Smooth muscle cell (in vitro differentiated cells): ENCODE measurements around the gene IGFALS. TPM values are rescaled to one million over a fixed set of nuclear protein-coding genes. Genes with fewer than 3 reads are reported as not detected.

Source experiments
- DNase-seq: peaks from one replicate; lab custom pipeline; 2025; ENCODE audit not compliant: unreplicated experiment; lab: John Stamatoyannopoulos, UW
- H2AFZ ChIP-seq: fragments of 200-600 bp; sonication (generic); 2 replicates; pipeline ENCODE4 v1.6.0; 2016; ENCODE audit warnings: antibody characterized with exemption, low read depth, mild to moderate bottlenecking
- H3F3A ChIP-seq: fragments of 200-600 bp; sonication (generic); 2 replicates; pipeline ENCODE4 v1.6.0; 2017; ENCODE audit warnings: antibody characterized with exemption, low read depth
- H3K27ac ChIP-seq: fragments of 200-600 bp; sonication (generic); 2 replicates; pipeline ENCODE4 v1.5.1; 2016; ENCODE audit warnings: low read depth, mild to moderate bottlenecking
- H3K27me3 ChIP-seq: fragments of 200-600 bp; sonication (generic); 2 replicates; pipeline ENCODE4 v1.6.1; 2016; ENCODE audit warnings: low read depth, mild to moderate bottlenecking
- H3K36me3 ChIP-seq: fragments of 200-600 bp; sonication (generic); 2 replicates; pipeline ENCODE4 v1.5.1; 2016; ENCODE audit warnings: low read depth
- H3K4me1 ChIP-seq: fragments of 200-600 bp; sonication (generic); 2 replicates; pipeline ENCODE4 v1.5.1; 2016; ENCODE audit warnings: low read depth
- H3K4me2 ChIP-seq: fragments of 200-600 bp; sonication (generic); 2 replicates; pipeline ENCODE4 v1.6.0; 2016; ENCODE audit warnings: mild to moderate bottlenecking
- H3K4me3 ChIP-seq: fragments of 200-600 bp; sonication (generic); 2 replicates; pipeline ENCODE4 v1.5.1; 2016; ENCODE audit warnings: mild to moderate bottlenecking
- H3K79me2 ChIP-seq: fragments of 200-600 bp; sonication (generic); 2 replicates; pipeline ENCODE4 v1.6.0; 2016; ENCODE audit warnings: low read depth, mild to moderate bottlenecking
- H3K9ac ChIP-seq: fragments of 200-600 bp; sonication (generic); 2 replicates; pipeline ENCODE4 v1.6.0; 2016; ENCODE audit warnings: low read depth
- H3K9me3 ChIP-seq: fragments of 200-600 bp; sonication (generic); replicated peaks from 2 replicates; pipeline ENCODE4 v1.5.1; 2016; ENCODE audit warnings: low read depth
- H4K20me1 ChIP-seq: fragments of 200-600 bp; sonication (generic); 2 replicates; pipeline ENCODE4 v1.6.0; 2016; ENCODE audit warnings: low read depth
- CTCF ChIP-seq: fragments of 200-600 bp; sonication (generic); IDR thresholded peaks from 2 replicates; pipeline ENCODE4 v1.5.1; 2017; ENCODE audit warnings: borderline replicate concordance, mild to moderate bottlenecking, antibody characterized with exemption; ENCODE audit not compliant: insufficient read depth, poor library complexity, severe bottlenecking
- WGBS: methylation state at CpG from one replicate; pipeline ENCODE4 v1.1.7; 2016; ENCODE audit warnings: low lambda C conversion rate; 5-methylcytosine and 5-hydroxymethylcytosine counted together
- polyA plus RNA-seq: library from polyadenylated mRNA; unstranded; fragments of >200 nt; fragmentation: Nextera tagmentation; extraction: Ambion mirVana; gene quantifications from 2 replicates; pipeline ENCODE4 v1.2.1, GENCODE V29; 2016
- total RNA-seq: library from RNA; depleted of rRNA; stranded (reverse); fragments of >200 nt; gene quantifications from 2 replicates; pipeline ENCODE4 v1.2.3, GENCODE V29; 2014

The IGFALS gene
- total and polyA plus RNA-seq, 2 experiments from 2014 or later, result not detected

GRCh38 chr16:1794221-1794871 lies 841 bp upstream of the IGFALS start:
- Histone ChIP-seq H3K27ac (no peak overlapping the region), H3K27me3 (no peaks in the 10 kb centered on the region), H3K79me2 (no peaks in the 10 kb centered on the region), H3K4me1 (no peaks in the 10 kb centered on the region), H3K9me3 (no peaks in the 10 kb centered on the region), H3K36me3 (no peaks in the 10 kb centered on the region), H3K9ac (no peak overlapping the region), H3F3A (no peaks in the 10 kb centered on the region), H2AFZ (no peak overlapping the region), H4K20me1 (no peaks in the 10 kb centered on the region), H3K4me2 (no peak overlapping the region), H3K4me3 (no peak overlapping the region)
- WGBS, result 92% methylated on average over 16 of the region's 18 CpGs
- no peak for DNase-seq
- TF ChIP-seq CTCF, result no peak

DNA sequence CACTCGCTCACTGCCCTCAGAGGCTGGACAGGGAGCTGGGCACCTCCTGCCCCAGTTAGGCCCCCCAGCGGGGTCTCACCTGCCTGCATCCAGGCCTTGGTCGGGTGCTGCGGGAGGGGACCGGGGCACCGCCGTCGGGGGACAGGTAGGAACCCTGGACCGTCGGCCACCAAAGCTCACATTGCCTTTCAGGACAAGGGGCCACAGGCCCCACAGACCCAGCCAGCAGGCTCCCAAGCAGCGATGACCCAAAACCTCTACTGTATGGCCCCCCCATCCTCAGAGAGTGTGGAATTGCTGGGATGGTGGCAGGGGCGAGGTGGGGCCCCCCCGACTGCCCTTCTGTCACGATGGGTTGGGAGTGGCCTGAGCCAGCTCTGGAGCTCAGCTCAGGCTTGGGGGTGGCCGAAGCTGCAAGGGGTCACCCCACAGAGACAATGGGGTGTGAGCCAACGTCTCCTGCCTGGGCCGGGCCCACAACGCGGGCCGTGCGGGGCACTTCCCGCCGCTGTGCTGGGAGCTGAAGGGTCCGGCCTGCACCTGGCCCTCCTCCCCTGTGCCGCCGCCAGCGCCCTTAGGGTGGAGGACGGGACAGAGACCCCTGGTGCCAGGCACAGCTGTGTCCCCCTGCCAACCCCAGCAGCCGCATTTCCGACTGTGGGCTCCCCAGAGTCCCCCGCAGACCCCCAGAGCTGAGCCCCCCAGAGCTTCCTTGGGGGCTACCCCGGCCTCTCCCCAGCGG lies 498 bp downstream of the IGFALS start:
- 95% methylated on average over 28 of the region's 33 CpGs for WGBS
- no peak for TF ChIP-seq CTCF
- Histone ChIP-seq H2AFZ (no peak overlapping the region), H3K36me3 (no peaks in the 10 kb centered on the region), H3K27ac (no peak overlapping the region), H3K79me2 (no peaks in the 10 kb centered on the region), H3K4me1 (no peaks in the 10 kb centered on the region), H3K9me3 (no peaks in the 10 kb centered on the region), H3K4me3 (no peak overlapping the region), H3F3A (no peaks in the 10 kb centered on the region), H3K9ac (no peak overlapping the region), H4K20me1 (peaks cover 6% of the 10 kb centered on the region), H3K4me2 (no peak overlapping the region), H3K27me3 (no peaks in the 10 kb centered on the region)
- DNase-seq, result no peak

GRCh38 chr16:1791943-1792812 lies 1.3 kb downstream of the IGFALS start:
- DNase-seq, result no peak
- Histone ChIP-seq H3F3A (no peaks in the 10 kb centered on the region), H3K9ac (no peak overlapping the region), H3K27ac (no peak overlapping the region), H3K4me2 (no peak overlapping the region), H3K4me3 (no peak overlapping the region), H3K79me2 (peaks cover 4% of the 10 kb centered on the region), H3K9me3 (no peaks in the 10 kb centered on the region), H3K4me1 (no peaks in the 10 kb centered on the region), H3K27me3 (no peaks in the 10 kb centered on the region), H2AFZ (no peak overlapping the region), H4K20me1 (peaks cover 12% of the 10 kb centered on the region), H3K36me3 (no peaks in the 10 kb centered on the region)
- WGBS, result 98% methylated on average over 55 of the region's 59 CpGs
- no peak for TF ChIP-seq CTCF
